K562 (cell line): ENCODE measurements around the gene KLHL6. TPM values are rescaled to one million over a fixed set of nuclear protein-coding genes. Genes with fewer than 3 reads are reported as not detected.

Source experiments
- ATAC-seq: fragments of 200-7000 bp; cut with Tn5 transposase; 3 replicates; pipeline ENCODE4 v1.9.1; 2020; ENCODE audit warnings: moderate library complexity
- BruUV-seq: library from RNA; stranded (reverse); fragments of 400-500 nt; replicated peaks from 2 replicates; lab custom pipeline; 2021; lab: Mats Ljungman, UMichigan
- CTCF ChIA-PET: fragments of 300-600 bp; formaldehyde crosslinking; extraction: SDS; loops from one replicate; lab custom pipeline; 2021; ENCODE audit warnings: low intra/inter-chr PET ratio; lab: Yijun Ruan, JAX
- POLR2A ChIA-PET: fragments of 300-600, 350-650 bp; sonication (Branson Sonifier 250); formaldehyde crosslinking; extraction: SDS; loops from one replicate; lab custom pipeline; 2021; ENCODE audit warnings: antibody characterized with exemption, inconsistent platforms; lab: Yijun Ruan, JAX
- DNase-seq, 4 experiments: peaks; one replicate each; pipeline versions ENCODE4 v3.0.0 to v3.0.0-alpha.2; 2011 to 2018; ENCODE audit warnings: low spot score in 3 of 4, mixed read lengths in 3 of 4; ENCODE audit errors: extremely low read depth in 1 of 4
- FAIRE-seq: peaks from 2 replicates; lab custom pipeline; 2011; peaks lifted over from hg19 to GRCh38; lab: Jason Lieb, UNC
- H2AFZ ChIP-seq: 2 replicates; pipeline ENCODE4 v1.6.0; 2011; ENCODE audit warnings: low read depth, low read length, control low read depth, inconsistent platforms
- H3K27ac ChIP-seq: fragments of 200-600 bp; 3 replicates; pipeline ENCODE4 v1.8.0; 2011; ENCODE audit warnings: low read depth, mild to moderate bottlenecking, control low read depth, inconsistent platforms, low read length, moderate library complexity, mixed read lengths; ENCODE audit errors: extremely low read depth
- H3K27me3 ChIP-seq, 2 experiments: fragments of 300-600 bp in 1 of 2; 2 replicates in 1 of 2; 3 replicates in 1 of 2; pipeline versions ENCODE4 v1.6.0 to v1.8.0; 2011; ENCODE audit warnings: inconsistent platforms in 2 of 2, low read length in 2 of 2, mild to moderate bottlenecking in 1 of 2, mixed read lengths in 1 of 2, moderate library complexity in 1 of 2; ENCODE audit not compliant: control insufficient read depth in 2 of 2, insufficient read depth in 2 of 2
- H3K36me3 ChIP-seq: fragments of 300-600 bp; 3 replicates; pipeline ENCODE4 v1.8.0; 2011; ENCODE audit warnings: mild to moderate bottlenecking, low read length, inconsistent platforms; ENCODE audit not compliant: control insufficient read depth, insufficient read depth
- H3K4me1 ChIP-seq, 2 experiments: fragments of 200-600 bp in 1 of 2; replicated peaks in 1 of 2; 2 replicates in 1 of 2; 3 replicates in 1 of 2; pipeline versions ENCODE4 v1.5.1 to v1.8.0; 2011; ENCODE audit warnings: inconsistent platforms in 2 of 2, low read length in 2 of 2, mild to moderate bottlenecking in 1 of 2, mixed read lengths in 1 of 2, moderate library complexity in 1 of 2; ENCODE audit not compliant: control insufficient read depth in 2 of 2, insufficient read depth in 2 of 2
- H3K4me2 ChIP-seq: 2 replicates; pipeline ENCODE4 v1.6.1; 2011; ENCODE audit warnings: low read length, control low read depth, inconsistent platforms, mixed read lengths; ENCODE audit not compliant: insufficient read depth
- H3K4me3 ChIP-seq: fragments of 200-600 bp; sonication (generic), shearing (Covaris generic); 2 replicates; pipeline ENCODE4 v1.5.1; 2016; ENCODE audit warnings: control low read depth, inconsistent platforms
- H3K79me2 ChIP-seq: fragments of 200-600 bp; 3 replicates; pipeline ENCODE4 v1.8.0; 2011; ENCODE audit warnings: low read length, inconsistent platforms; ENCODE audit not compliant: control insufficient read depth, insufficient read depth
- H3K9ac ChIP-seq, 2 experiments: 2 replicates each; pipeline versions ENCODE4 v1.6.0 to v1.6.1; 2011; ENCODE audit warnings: low read depth in 2 of 2, low read length in 2 of 2, control low read depth in 1 of 2, inconsistent platforms in 1 of 2, mild to moderate bottlenecking in 1 of 2, mixed read lengths in 1 of 2; ENCODE audit not compliant: insufficient read depth in 1 of 2
- H3K9me1 ChIP-seq: one replicate; pipeline ENCODE4 v1.6.0; 2011; ENCODE audit warnings: inconsistent platforms, mild to moderate bottlenecking, low read length, moderate library complexity; ENCODE audit not compliant: control insufficient read depth, insufficient read depth
- H3K9me3 ChIP-seq: replicated peaks from 2 replicates; pipeline ENCODE4 v1.5.1; 2011; ENCODE audit warnings: low read depth, low read length, inconsistent platforms; ENCODE audit not compliant: control insufficient read depth, insufficient read depth
- H4K20me1 ChIP-seq: replicated peaks from 2 replicates; pipeline ENCODE4 v1.6.1; 2011; ENCODE audit warnings: low read length, inconsistent platforms, mixed read lengths; ENCODE audit not compliant: control insufficient read depth, insufficient read depth
- DNMT1 ChIP-seq: fragments of 450-650 bp; IDR thresholded peaks from 2 replicates; pipeline ENCODE4 v1.6.1; 2016; ENCODE audit warnings: antibody characterized with exemption, mild to moderate bottlenecking
- DPF2 ChIP-seq: fragments of 450-650 bp; IDR thresholded peaks from 2 replicates; pipeline ENCODE4 v1.6.1; 2016
- E2F3 ChIP-seq: fragments of 250-450 bp; sonication (Bioruptor Pico); IDR thresholded peaks from 2 replicates; pipeline ENCODE4 v1.4.0; 2020; ENCODE audit warnings: mild to moderate bottlenecking
- E2F5 ChIP-seq: sonication (generic); formaldehyde crosslinking; IDR thresholded peaks from 2 replicates; pipeline ENCODE4 v1.8.0; 2022; ENCODE audit warnings: mild to moderate bottlenecking, missing genetic modification reagents
- JUN ChIP-seq, 2 experiments: sonication (generic) in 1 of 2; formaldehyde crosslinking in 1 of 2; IDR thresholded peaks; 2 replicates each; pipeline versions ENCODE4 v1.6.1 to v1.8.0; 2012 to 2022; ENCODE audit warnings: borderline replicate concordance in 2 of 2, mild to moderate bottlenecking in 2 of 2, improper control_type of control experiment in 1 of 2, low read depth in 1 of 2, low read length in 1 of 2, missing genetic modification reagents in 1 of 2
- MITF ChIP-seq: IDR thresholded peaks from 2 replicates; pipeline ENCODE4 v1.6.1; 2014; ENCODE audit warnings: antibody characterized with exemption
- MYNN ChIP-seq, 2 experiments: sonication (generic); formaldehyde crosslinking in 1 of 2; IDR thresholded peaks; 2 replicates each; pipeline versions ENCODE4 v1.5.0 to v1.6.1; 2016 to 2020; ENCODE audit warnings: antibody characterized with exemption in 1 of 2, missing genetic modification reagents in 1 of 2
- POLR2AphosphoS5 ChIP-seq: IDR thresholded peaks from 2 replicates; pipeline ENCODE4 v1.6.1; 2011; ENCODE audit warnings: mild to moderate bottlenecking, low read depth, low read length, moderate library complexity; ENCODE audit not compliant: control insufficient read depth, insufficient read depth
- PTBP1 ChIP-seq: fragments of 200-400 bp; formaldehyde crosslinking; IDR thresholded peaks from 2 replicates; pipeline ENCODE4 v1.6.1; 2017; ENCODE audit warnings: low read depth, low read length
- RBM34 ChIP-seq: fragments of 200-400 bp; formaldehyde crosslinking; IDR thresholded peaks from 2 replicates; pipeline ENCODE4 v1.6.1; 2018; ENCODE audit warnings: low read length, borderline replicate concordance; ENCODE audit not compliant: insufficient read depth
- SAP30 ChIP-seq: fragments of 200-600 bp; sonication (generic); IDR thresholded peaks from 2 replicates; pipeline ENCODE4 v1.6.1; 2012; ENCODE audit warnings: borderline replicate concordance, low read depth, mild to moderate bottlenecking, moderate library complexity, low read length, control low read depth, inconsistent platforms; ENCODE audit not compliant: insufficient read depth, poor library complexity, severe bottlenecking
- SNAPC5 ChIP-seq: fragments of 250-450 bp; sonication (Bioruptor Pico); IDR thresholded peaks from 2 replicates; pipeline ENCODE4 v1.8.0; 2021; ENCODE audit warnings: moderate library complexity, mild to moderate bottlenecking, inconsistent platforms
- TCF15 ChIP-seq: fragments of 250-450 bp; sonication (Bioruptor Pico); IDR thresholded peaks from 2 replicates; pipeline ENCODE4 v1.8.0; 2022; ENCODE audit warnings: moderate library complexity, mild to moderate bottlenecking, inconsistent platforms
- TEAD1 ChIP-seq, 2 experiments: fragments of 450-650 bp in 1 of 2; sonication (generic) in 1 of 2; formaldehyde crosslinking; IDR thresholded peaks; 2 replicates each; pipeline versions ENCODE4 v1.4.0 to v1.8.0; 2020 to 2022; ENCODE audit warnings: mild to moderate bottlenecking in 2 of 2, missing genetic modification reagents in 1 of 2
- ZNF197 ChIP-seq: fragments of 200-800 bp; sonication (Bioruptor generic); IDR thresholded peaks from 2 replicates; pipeline ENCODE4 v1.6.1; 2016; ENCODE audit warnings: low read depth, missing genetic modification characterization, missing compliant biosample characterization
- ZNF212 ChIP-seq: fragments of 450-650 bp; formaldehyde crosslinking; IDR thresholded peaks from 2 replicates; pipeline ENCODE4 v1.4.0; 2020; ENCODE audit warnings: mild to moderate bottlenecking
- ZNF224 ChIP-seq: sonication (generic); formaldehyde crosslinking; IDR thresholded peaks from 2 replicates; pipeline ENCODE4 v1.8.0; 2022; ENCODE audit warnings: mild to moderate bottlenecking, missing genetic modification reagents
- ZNF3 ChIP-seq: fragments of 250-450 bp; sonication (Bioruptor Pico); IDR thresholded peaks from 2 replicates; pipeline ENCODE4 v1.5.0; 2021; ENCODE audit warnings: mild to moderate bottlenecking, moderate library complexity
- ZNF507 ChIP-seq: conservative IDR thresholded peaks from 2 replicates; pipeline ENCODE4 v1.6.1; 2017; ENCODE audit warnings: missing genetic modification characterization, missing compliant biosample characterization
- ZNF561 ChIP-seq: fragments of 450-650 bp; formaldehyde crosslinking; conservative IDR thresholded peaks from 2 replicates; pipeline ENCODE4 v1.4.0; 2020; ENCODE audit warnings: mild to moderate bottlenecking, moderate library complexity
- WGBS: fragments of 100-300 bp; shearing (Covaris generic); methylation state at CpG from one replicate; pipeline ENCODE4 v1.1.6; 2016; ENCODE audit warnings: low coverage, mixed read lengths; ENCODE audit not compliant: insufficient coverage; ENCODE audit errors: missing lambda C conversion rate; 5-methylcytosine and 5-hydroxymethylcytosine counted together
- in situ Hi-C: fragments of 300-500 bp; cut with MboI; formaldehyde crosslinking; loops from 4 replicates; pipeline ENCODE4 v1.15.0; 2018; ENCODE audit warnings: inconsistent platforms, mixed read lengths
- intact Hi-C: fragments of 100-400 bp; cut with micrococcal nuclease; formaldehyde crosslinking; loops from 2 replicates; pipeline ENCODE4 v1.14.2; 2022
- polyA plus RNA-seq, 8 experiments: library from polyadenylated mRNA; depleted of rRNA in 4 of 8; stranded (reverse) in 5 of 8; unstranded in 3 of 8; fragments of >200 nt; fragmentation: Nextera tagmentation in 2 of 8; fragmentation: Illumina TruSeq in 1 of 8; extraction: Ambion mirVana in 2 of 8; extraction: Trizol in 1 of 8; gene quantifications; 2 replicates each; pipeline versions ENCODE4 v1.2.1 to v1.2.3, GENCODE V29; 2011 to 2014; ENCODE audit warnings: inconsistent platforms in 1 of 8, missing spikeins in 1 of 8
- total RNA-seq, 7 experiments: library from RNA; depleted of rRNA in 6 of 7; stranded (reverse); fragments of >200 nt in 6 of 7; fragmentation: Illumina TruSeq in 2 of 7; extraction: Trizol in 2 of 7; gene quantifications; 2 replicates each; pipeline versions ENCODE4 v1.2.1 to v1.2.3, GENCODE V29; 2011 to 2021; ENCODE audit warnings: low replicate concordance in 1 of 7

KLHL6 gene
- total and polyA plus RNA-seq, 9 of the 15 experiments (the other 6 are each of a cell fraction or from before 2014, with no cell fraction given), result 0.18 to 2.1 (median 1.4) TPM

- no peaks in the 10 kb centered on the region for H3K27me3 ChIP-seq
- H3K79me2 ChIP-seq, result no peaks in the 10 kb centered on the region
- H3K9me1 ChIP-seq, result no peaks in the 10 kb centered on the region
- POLR2A ChIA-PET, result no interaction called here
- H3K4me3 ChIP-seq, result no peak overlapping the region
- 0 out of 2 replicates have a peak overlapping the region, but pooled peaks have one; percentile 18 for H2AFZ ChIP-seq
- in situ Hi-C loops, result no loop called here
- no peak overlapping the region for H3K27ac ChIP-seq
- 42% methylated on average over 2 of the region's 2 CpGs for WGBS
- intact Hi-C loops, result no loop called here
- TF ChIP-seq JUN (IDR thresholded peaks at IDR 0.05; ENCODE audit: borderline replicate concordance, low read depth, low read length) (no peak), JUN (CRISPR knock-in tag; IDR thresholded peaks at IDR 0.05; ENCODE audit: borderline replicate concordance) (no peak), ZNF212 (no peak), TCF15 (no peak), ZNF561 (CRISPR knock-in tag) (no peak), SAP30 (no peak), DPF2 (no peak), ZNF3 (CRISPR knock-in tag) (no peak), ZNF197 (no peak), E2F3 (CRISPR knock-in tag) (no peak), TEAD1 (CRISPR knock-in tag; IDR thresholded peaks at IDR 0.05) (no peak), ZNF507 (no peak), ZNF224 (CRISPR knock-in tag) (no peak), SNAPC5 (CRISPR knock-in tag) (no peak), E2F5 (CRISPR knock-in tag) (no peak), POLR2AphosphoS5 (no peak), MYNN (IDR thresholded peaks at IDR 0.05) (no peak), MYNN (CRISPR knock-in tag; IDR thresholded peaks at IDR 0.05) (no peak), PTBP1 (no peak), MITF (no peak), RBM34 (no peak), DNMT1 (no peak)
- no peaks in the 10 kb centered on the region for H3K36me3 ChIP-seq
- no TSS peak for BruUV-seq
- ATAC-seq (no peak), FAIRE-seq (no peak), DNase-seq (no peak)
- H3K9ac ChIP-seq, result no peak overlapping the region
- H3K4me2 ChIP-seq, result no peak overlapping the region
- no peaks in the 10 kb centered on the region for H4K20me1 ChIP-seq
- peaks cover 10 to 24% of the 10 kb centered on the region in 2 experiments; a peak in 4 of 5 replicates for H3K4me1 ChIP-seq
- no peaks in the 10 kb centered on the region for H3K9me3 ChIP-seq
- CTCF ChIA-PET, result no interaction called here
Measured at GRCh38 chr3:183587336-183587735, 31.8 kb upstream of the KLHL6 start.
